ENCODE results near the gene CFAP73.

CFAP73 gene

GRCh38 chr12:113112043-113112899 lies 37.3 kb upstream of the CFAP73 start:
- no peak for TF ChIP-seq CTCF (IDR thresholded peaks at IDR 0.05; ENCODE audit: insufficient read depth, low read length, poor library complexity, severe bottlenecking)
- TF ChIP-seq EZH2phosphoT487 (conservative IDR thresholded peaks at IDR 0.05; ENCODE audit: low read length), result no peak
- Histone ChIP-seq H3K9ac (ENCODE audit: low read length) (no peak overlapping the region), H3K27me3 (ENCODE audit: low read length) (no peaks in the 10 kb centered on the region), H3K9me3 (ENCODE audit: insufficient read depth, low read length) (no peaks in the 10 kb centered on the region), H3F3A (ENCODE audit: insufficient read depth) (peaks cover 8% of the 10 kb centered on the region), H3K27ac (ENCODE audit: low read depth, low read length) (no peak overlapping the region), H2AFZ (ENCODE audit: low read depth, low read length, severe bottlenecking) (no peak overlapping the region), H3K9me2 (replicated peaks; ENCODE audit: insufficient read depth, low read length) (no peaks in the 10 kb centered on the region), H3K79me2 (ENCODE audit: insufficient read depth, low read length) (no peaks in the 10 kb centered on the region), H3K4me2 (ENCODE audit: low read depth, low read length, poor library complexity, severe bottlenecking) (no peak overlapping the region), H3K36me3 (ENCODE audit: low read length) (no peaks in the 10 kb centered on the region), H4K20me1 (ENCODE audit: low read depth, low read length) (no peaks in the 10 kb centered on the region), H3K4me3 (ENCODE audit: insufficient read depth, low read length, poor library complexity, severe bottlenecking) (no peak overlapping the region)

GRCh38 chr12:113113397-113113796 lies 36.1 kb upstream of the CFAP73 start:
- Histone ChIP-seq H3K4me2 (ENCODE audit: low read depth, low read length, poor library complexity, severe bottlenecking) (no peak overlapping the region), H3K27ac (ENCODE audit: low read depth, low read length) (no peak overlapping the region), H3K79me2 (ENCODE audit: insufficient read depth, low read length) (no peaks in the 10 kb centered on the region), H3F3A (ENCODE audit: insufficient read depth) (peaks cover 12% of the 10 kb centered on the region), H3K4me3 (ENCODE audit: insufficient read depth, low read length, poor library complexity, severe bottlenecking) (no peak overlapping the region), H3K9me3 (ENCODE audit: insufficient read depth, low read length) (no peaks in the 10 kb centered on the region), H3K27me3 (ENCODE audit: low read length) (no peaks in the 10 kb centered on the region), H3K36me3 (ENCODE audit: low read length) (no peaks in the 10 kb centered on the region), H3K9me2 (replicated peaks; ENCODE audit: insufficient read depth, low read length) (no peaks in the 10 kb centered on the region), H2AFZ (ENCODE audit: low read depth, low read length, severe bottlenecking) (no peak overlapping the region), H3K9ac (ENCODE audit: low read length) (no peak overlapping the region), H4K20me1 (ENCODE audit: low read depth, low read length) (no peaks in the 10 kb centered on the region)
- TF ChIP-seq CTCF (IDR thresholded peaks at IDR 0.05; ENCODE audit: insufficient read depth, low read length, poor library complexity, severe bottlenecking) (no peak), EZH2phosphoT487 (conservative IDR thresholded peaks at IDR 0.05; ENCODE audit: low read length) (no peak)

GRCh38 chr12:113114447-113115178 lies 34.9 kb upstream of the CFAP73 start:
- no peaks in the 10 kb centered on the region for H3K36me3 ChIP-seq (ENCODE audit: low read length)
- no peaks in the 10 kb centered on the region for H4K20me1 ChIP-seq (ENCODE audit: low read depth, low read length)
- no peak for TF ChIP-seq CTCF (IDR thresholded peaks at IDR 0.05; ENCODE audit: insufficient read depth, low read length, poor library complexity, severe bottlenecking)
- TF ChIP-seq EZH2phosphoT487 (conservative IDR thresholded peaks at IDR 0.05; ENCODE audit: low read length), result no peak
- no peaks in the 10 kb centered on the region for H3K9me3 ChIP-seq (ENCODE audit: insufficient read depth, low read length)
- H3K4me3 ChIP-seq (ENCODE audit: insufficient read depth, low read length, poor library complexity, severe bottlenecking), result no peak overlapping the region
- H3F3A ChIP-seq (ENCODE audit: insufficient read depth), result peaks cover 12% of the 10 kb centered on the region
- H3K9ac ChIP-seq (ENCODE audit: low read length), result no peak overlapping the region
- no peaks in the 10 kb centered on the region for H3K27me3 ChIP-seq (ENCODE audit: low read length)
- H3K9me2 ChIP-seq (replicated peaks; ENCODE audit: insufficient read depth, low read length), result no peaks in the 10 kb centered on the region
- no peaks in the 10 kb centered on the region for H3K79me2 ChIP-seq (ENCODE audit: insufficient read depth, low read length)
- H3K4me2 ChIP-seq (ENCODE audit: low read depth, low read length, poor library complexity, severe bottlenecking), result no peak overlapping the region
- H3K27ac ChIP-seq (ENCODE audit: low read depth, low read length), result no peak overlapping the region
- no peak overlapping the region for H2AFZ ChIP-seq (ENCODE audit: low read depth, low read length, severe bottlenecking)

Data from SU-DHL-6 (cell line).